ENCODE results near the gene SCRN3.

GRCh38 chr2:174477759-174478158 lies 82.2 kb downstream of the SCRN3 start:
- TF ChIP-seq REST (IDR thresholded peaks at IDR 0.05) (no peak), CHD4 (IDR thresholded peaks at IDR 0.05; ENCODE audit: borderline replicate concordance) (no peak), POLR2AphosphoS2 (conservative IDR thresholded peaks at IDR 0.05; ENCODE audit: low read length) (no peak), MAX (IDR thresholded peaks at IDR 0.05) (no peak)
- TF ChIP-seq, protein P1, sequence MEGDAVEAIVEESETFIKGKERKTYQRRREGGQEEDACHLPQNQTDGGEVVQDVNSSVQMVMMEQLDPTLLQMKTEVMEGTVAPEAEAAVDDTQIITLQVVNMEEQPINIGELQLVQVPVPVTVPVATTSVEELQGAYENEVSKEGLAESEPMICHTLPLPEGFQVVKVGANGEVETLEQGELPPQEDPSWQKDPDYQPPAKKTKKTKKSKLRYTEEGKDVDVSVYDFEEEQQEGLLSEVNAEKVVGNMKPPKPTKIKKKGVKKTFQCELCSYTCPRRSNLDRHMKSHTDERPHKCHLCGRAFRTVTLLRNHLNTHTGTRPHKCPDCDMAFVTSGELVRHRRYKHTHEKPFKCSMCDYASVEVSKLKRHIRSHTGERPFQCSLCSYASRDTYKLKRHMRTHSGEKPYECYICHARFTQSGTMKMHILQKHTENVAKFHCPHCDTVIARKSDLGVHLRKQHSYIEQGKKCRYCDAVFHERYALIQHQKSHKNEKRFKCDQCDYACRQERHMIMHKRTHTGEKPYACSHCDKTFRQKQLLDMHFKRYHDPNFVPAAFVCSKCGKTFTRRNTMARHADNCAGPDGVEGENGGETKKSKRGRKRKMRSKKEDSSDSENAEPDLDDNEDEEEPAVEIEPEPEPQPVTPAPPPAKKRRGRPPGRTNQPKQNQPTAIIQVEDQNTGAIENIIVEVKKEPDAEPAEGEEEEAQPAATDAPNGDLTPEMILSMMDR (IDR thresholded peaks at IDR 0.05), result no peak

Data from A549 (cell line).